Right lung (tissue), 5 donors: ENCODE measurements around the gene COPS3. TPM values are rescaled to one million over a fixed set of nuclear protein-coding genes. Genes with fewer than 3 reads are reported as not detected.
A peak's percentile ranks its signal among the peaks of the same experiment; 100 is the strongest.

Experiments
- DNase-seq, 2 donors: peaks; one replicate each; pipeline ENCODE4 v3.0.0-alpha.2; 2013
- polyA plus RNA-seq, 5 donors: library from polyadenylated mRNA; unstranded; fragments of 120-200 nt; gene quantifications; one replicate each; pipeline versions ENCODE4 v1.2.1 to v1.2.3, GENCODE V29; 2013; ENCODE audit warnings: inconsistent platforms in 1 of 5, low replicate concordance in 1 of 5; ENCODE audit not compliant: insufficient read length in 5 of 5, insufficient read depth in 1 of 5

COPS3 gene
- polyA plus RNA-seq, 5 donors = 62.2 to 79.9 (median 68.8) TPM

- DNase-seq = no peak
These were observed 28.8 kb downstream of the COPS3 start for GRCh38 chr17:17252149-17252661.

GRCh38 chr17:17246879-17247278, 34.2 kb downstream of the COPS3 start:
- DNase-seq = no peak

GRCh38 chr17:17243163-17243562, 37.9 kb downstream of the COPS3 start:
- DNase-seq = no peak

GRCh38 chr17:17242246-17242645, 38.8 kb downstream of the COPS3 start:
- DNase-seq = no peak

- no peak for DNase-seq
These were observed 39.4 kb downstream of the COPS3 start for GRCh38 chr17:17241656-17242055.

- DNase-seq = no peak
These were observed 41.2 kb downstream of the COPS3 start for GRCh38 chr17:17239832-17240231.

GRCh38 chr17:17237026-17237799, 43.8 kb downstream of the COPS3 start, which contains the start of gene FLCN:
TSS of gene FLCN (minus strand) at chr17:17237168. CDS start at chr17:17228137, 9,031 bp downstream.
- peak; percentile 92 to 93 for DNase-seq

- peak; percentile 11 to 13 for DNase-seq
These were observed 44.6 kb downstream of the COPS3 start for GRCh38 chr17:17236295-17237025.

- peak; percentile 9 to 18 for DNase-seq
These were observed 45.6 kb downstream of the COPS3 start for GRCh38 chr17:17235212-17236174.

- DNase-seq = no peak
These were observed 48.8 kb downstream of the COPS3 start for GRCh38 chr17:17232303-17232621.

- no peak for DNase-seq
These were observed 49.3 kb downstream of the COPS3 start for GRCh38 chr17:17231621-17232302.

- DNase-seq = no peak
These were observed 51.3 kb downstream of the COPS3 start for GRCh38 chr17:17229416-17230384.

- no peak for DNase-seq
These were observed 52.3 kb downstream of the COPS3 start for GRCh38 chr17:17228521-17229279.

GRCh38 chr17:17227608-17228520, 53.2 kb downstream of the COPS3 start:
- no peak for DNase-seq

- DNase-seq = no peak
These were observed 54.4 kb downstream of the COPS3 start for GRCh38 chr17:17226451-17227265.

- DNase-seq = no peak
These were observed 55.1 kb downstream of the COPS3 start for GRCh38 chr17:17225901-17226300.

- no peak for DNase-seq
These were observed 56.9 kb downstream of the COPS3 start for GRCh38 chr17:17224137-17224536.
